Transverse colon (tissue), 4 donors: Measurements from ENCODE around the gene CNTN3. TPM values are rescaled to one million over a fixed set of nuclear protein-coding genes. Genes with fewer than 3 reads are reported as not detected.

Experiments
- DNase-seq: peaks from one replicate; pipeline ENCODE4 v3.0.0-alpha.2; 2019
- H3K27ac ChIP-seq, 4 donors: fragments of 200-600 bp; sonication (generic); 2 replicates each; pipeline ENCODE4 v1.5.1; 2016 to 2018; ENCODE audit warnings: inconsistent platforms in 4 of 4
- H3K27me3 ChIP-seq: fragments of 200-600 bp; sonication (generic); 2 replicates; pipeline ENCODE4 v1.5.1; 2017; ENCODE audit warnings: inconsistent platforms
- H3K36me3 ChIP-seq, 4 donors: fragments of 200-600 bp; sonication (generic); 2 replicates each; pipeline ENCODE4 v1.5.1; 2017 to 2019; ENCODE audit warnings: inconsistent platforms in 4 of 4
- H3K4me1 ChIP-seq, 4 donors: fragments of 200-600 bp; sonication (generic); 2 replicates each; pipeline ENCODE4 v1.5.1; 2017 to 2020; ENCODE audit warnings: inconsistent platforms in 4 of 4
- H3K4me3 ChIP-seq, 4 donors: fragments of 200-600 bp; sonication (generic); 1 replicate in 1 of 4; 2 replicates in 3 of 4; pipeline versions ENCODE4 v1.5.1 to v1.6.1; 2017 to 2019; ENCODE audit warnings: inconsistent platforms in 4 of 4
- H3K9me3 ChIP-seq, 2 donors: fragments of 200-600 bp; sonication (generic); 2 replicates each; pipeline ENCODE4 v1.5.1; 2017 to 2019; ENCODE audit warnings: inconsistent platforms in 2 of 2
- CTCF ChIP-seq, 5 experiments: fragments of 200-600 bp in 3 of 5; fragments of 450-650 bp in 2 of 5; sonication (generic) in 3 of 5; IDR thresholded peaks; 1 replicate in 2 of 5; 2 replicates in 3 of 5; pipeline ENCODE4 v1.5.1; 2016 to 2017; ENCODE audit warnings: antibody characterized with exemption in 5 of 5, inconsistent platforms in 3 of 5, mild to moderate bottlenecking in 2 of 5, moderate library complexity in 1 of 5
- EP300 ChIP-seq: sonication (generic); formaldehyde crosslinking; IDR thresholded peaks from one replicate; pipeline ENCODE4 v1.6.1; 2017; ENCODE audit warnings: antibody characterized with exemption, low read depth
- POLR2A ChIP-seq: fragments of 450-650 bp; IDR thresholded peaks from one replicate; pipeline ENCODE4 v1.6.1; 2016; ENCODE audit warnings: antibody characterized with exemption, mild to moderate bottlenecking, moderate library complexity
- POLR2AphosphoS5 ChIP-seq, 3 donors: sonication (generic); formaldehyde crosslinking; IDR thresholded peaks; one replicate each; pipeline ENCODE4 v1.6.1; 2016; ENCODE audit warnings: antibody characterized with exemption in 3 of 3
- WGBS, 2 donors: methylation state at CpG; one replicate each; pipeline ENCODE4 v1.1.5; 2018; ENCODE audit warnings: low coverage in 1 of 2; 5-methylcytosine and 5-hydroxymethylcytosine counted together
- in situ Hi-C, 4 donors: fragments of 200-750 bp; cut with MboI; loops; one replicate each; pipeline versions ENCODE4 v1.15.0 to v1.15.1; 2017; ENCODE audit warnings: low sequenced_read_pairs in 3 of 4, low pct_ligation_motif_present in 1 of 4, low pct_unique_long_range_greater_than_20kb in 1 of 4
- intact Hi-C: fragments of 100-400 bp; cut with DNase I; formaldehyde crosslinking; loops from one replicate; pipeline ENCODE4 v1.15.1; 2023; ENCODE audit warnings: low total_unique reads
- total RNA-seq, 4 donors: library from RNA; depleted of rRNA; stranded (reverse); fragments of >200 nt; gene quantifications; one replicate each; pipeline ENCODE4 v1.1.0, GENCODE V29; 2016

CNTN3 gene
- 10 to 100 TPM in 1 of 4 donors, 1 to 10 TPM in 3; 3.7 to 10.5 (median 8.2) TPM for total RNA-seq

- Histone ChIP-seq H3K27ac (peak within 1 kb of the TSS; percentile 54 to 75 (median 70)), H3K4me3 (peak within 1 kb of the TSS; percentile 15 to 63 (median 48)), H3K9me3 (no peaks in the 10 kb centered on the region), H3K4me1 (peaks cover 0 to 19% (median 11%) of the 10 kb centered on the region in 4 donors), H3K27me3 (no peaks in the 10 kb centered on the region), H3K36me3 (no peaks in the 10 kb centered on the region)
- no peak for TF ChIP-seq CTCF (IDR thresholded peaks at IDR 0.05)
- TF ChIP-seq EP300, result no peak
- TF ChIP-seq POLR2A, result no peak
- no peak for TF ChIP-seq POLR2AphosphoS5 (IDR thresholded peaks at IDR 0.05)
- peak; percentile 42 for DNase-seq
- WGBS, 2 donors, result 27% methylated on average over 58 of the region's 108 CpGs; no CpG with 5 or more reads in 1 of the 2 donors
- intact Hi-C loops, result no loop called here
- in situ Hi-C loops, result no loop called here
Measured at GRCh38 chr3:74614107-74614967, at the start of gene CNTN3. TSS of gene CNTN3 (minus strand) at chr3:74614659. CDS start at chr3:74521112, 93,547 bp downstream.

- Histone ChIP-seq H3K27ac (no peak overlapping the region), H3K9me3 (peaks cover 4 to 10% of the 10 kb centered on the region in 2 donors), H3K4me3 (no peak overlapping the region), H3K4me1 (no peaks in the 10 kb centered on the region), H3K36me3 (no peaks in the 10 kb centered on the region), H3K27me3 (no peaks in the 10 kb centered on the region)
- whole genome bisulfite sequencing, 2 donors, result 77 to 90% methylated on average over 3 of the region's 3 CpGs
- no peak for TF ChIP-seq POLR2A
- TF ChIP-seq POLR2AphosphoS5 (IDR thresholded peaks at IDR 0.05), result no peak
- no peak for TF ChIP-seq CTCF (IDR thresholded peaks at IDR 0.05)
- no peak for TF ChIP-seq EP300
- no peak for DNase-seq
- in situ Hi-C loops (no loop called here), intact Hi-C loops (no loop called here)
Measured at GRCh38 chr3:74663178-74663577, 48.7 kb upstream of the CNTN3 start.

- no peaks in the 10 kb centered on the region for H3K27me3 ChIP-seq
Measured at GRCh38 chr3:74661672-74662071, 47.2 kb upstream of the CNTN3 start.

More at GRCh38 chr3:74661672-74662071, 47.2 kb upstream of the CNTN3 start:
- Histone ChIP-seq H3K9me3 (peaks cover 0 to 1% of the 10 kb centered on the region in 2 donors), H3K4me3 (no peak overlapping the region), H3K4me1 (no peaks in the 10 kb centered on the region), H3K36me3 (no peaks in the 10 kb centered on the region), H3K27ac (no peak overlapping the region)
- intact Hi-C loops (no loop called here), in situ Hi-C loops (no loop called here)
- no peak for DNase-seq
- TF ChIP-seq CTCF (IDR thresholded peaks at IDR 0.05) (no peak), POLR2A (no peak), POLR2AphosphoS5 (IDR thresholded peaks at IDR 0.05) (no peak), EP300 (no peak)
